Type B pancreatic cell (in vitro differentiated cells): Measurements from ENCODE around the gene SDHA. TPM values are rescaled to one million over a fixed set of nuclear protein-coding genes. Genes with fewer than 3 reads are reported as not detected.

ENCODE experiments used
- DNase-seq: peaks from one replicate; pipeline ENCODE4 v3.0.0; 2021; ENCODE audit warnings: mixed read lengths; ENCODE audit not compliant: unreplicated experiment; ENCODE audit errors: extremely low spot score
- H3K27ac Mint-ChIP-seq: 2 replicates; pipeline ENCODE4 v1.8.0; 2021; ENCODE audit warnings: mild to moderate bottlenecking, mixed read lengths
- H3K27me3 Mint-ChIP-seq: 2 replicates; pipeline ENCODE4 v1.8.0; 2021; ENCODE audit warnings: mixed read lengths
- H3K36me3 Mint-ChIP-seq: 2 replicates; pipeline ENCODE4 v1.8.0; 2021; ENCODE audit warnings: mixed read lengths
- H3K4me1 Mint-ChIP-seq: one replicate; pipeline ENCODE4 v1.8.0; 2021; ENCODE audit warnings: mixed read lengths; ENCODE audit not compliant: unreplicated experiment
- H3K4me3 Mint-ChIP-seq: 2 replicates; pipeline ENCODE4 v1.8.0; 2021; ENCODE audit warnings: mild to moderate bottlenecking, mixed read lengths
- H3K9me3 Mint-ChIP-seq: 2 replicates; pipeline ENCODE4 v1.8.0; 2021; ENCODE audit warnings: mixed read lengths
- total RNA-seq: library from RNA; stranded (reverse); gene quantifications from 2 replicates; pipeline ENCODE4 v1.2.1, GENCODE V29; 2021; ENCODE audit warnings: low replicate concordance
- TF ChIP-seq, protein P1 (sequence below): fragments of 200-600 bp; sonication (generic); conservative IDR thresholded peaks from 2 replicates; pipeline ENCODE4 v1.5.0; 2021; ENCODE audit warnings: antibody characterized with exemption, mild to moderate bottlenecking

The SDHA gene
- total RNA-seq, 1 donor from 2014 or later = 143 TPM

GRCh38 chr5:181566-181965, 36.6 kb upstream of the SDHA start:
- Mint-ChIP-seq H3K27ac (no peak overlapping the region), H3K27me3 (no peaks in the 10 kb centered on the region), H3K9me3 (no peaks in the 10 kb centered on the region), H3K4me1 (peaks cover 4% of the 10 kb centered on the region), H3K36me3 (no peaks in the 10 kb centered on the region), H3K4me3 (no peak overlapping the region)
- no peak for DNase-seq
- TF ChIP-seq, protein P1, sequence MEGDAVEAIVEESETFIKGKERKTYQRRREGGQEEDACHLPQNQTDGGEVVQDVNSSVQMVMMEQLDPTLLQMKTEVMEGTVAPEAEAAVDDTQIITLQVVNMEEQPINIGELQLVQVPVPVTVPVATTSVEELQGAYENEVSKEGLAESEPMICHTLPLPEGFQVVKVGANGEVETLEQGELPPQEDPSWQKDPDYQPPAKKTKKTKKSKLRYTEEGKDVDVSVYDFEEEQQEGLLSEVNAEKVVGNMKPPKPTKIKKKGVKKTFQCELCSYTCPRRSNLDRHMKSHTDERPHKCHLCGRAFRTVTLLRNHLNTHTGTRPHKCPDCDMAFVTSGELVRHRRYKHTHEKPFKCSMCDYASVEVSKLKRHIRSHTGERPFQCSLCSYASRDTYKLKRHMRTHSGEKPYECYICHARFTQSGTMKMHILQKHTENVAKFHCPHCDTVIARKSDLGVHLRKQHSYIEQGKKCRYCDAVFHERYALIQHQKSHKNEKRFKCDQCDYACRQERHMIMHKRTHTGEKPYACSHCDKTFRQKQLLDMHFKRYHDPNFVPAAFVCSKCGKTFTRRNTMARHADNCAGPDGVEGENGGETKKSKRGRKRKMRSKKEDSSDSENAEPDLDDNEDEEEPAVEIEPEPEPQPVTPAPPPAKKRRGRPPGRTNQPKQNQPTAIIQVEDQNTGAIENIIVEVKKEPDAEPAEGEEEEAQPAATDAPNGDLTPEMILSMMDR = no peak

DNA sequence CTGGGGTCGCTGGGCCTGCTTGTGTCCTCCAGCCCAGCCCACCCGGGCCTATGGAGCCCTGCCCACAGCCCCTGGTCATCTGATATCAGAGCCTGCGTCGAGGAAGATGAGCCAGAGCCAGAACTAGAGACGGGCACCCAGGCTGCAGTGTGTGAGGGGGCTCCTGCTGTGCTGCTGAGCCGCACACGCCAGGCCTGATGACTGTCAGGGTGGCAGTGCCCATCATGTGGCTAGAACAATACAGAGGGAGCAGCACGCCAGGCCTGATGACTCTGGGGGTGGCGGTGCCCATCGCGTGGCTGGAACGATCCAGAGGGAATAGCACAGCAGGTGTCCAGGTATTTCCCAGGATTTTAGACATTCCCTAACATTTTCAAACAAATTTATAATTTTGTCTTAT, 36.0 kb upstream of the SDHA start:
- Mint-ChIP-seq H3K27ac (no peak overlapping the region), H3K9me3 (no peaks in the 10 kb centered on the region), H3K36me3 (no peaks in the 10 kb centered on the region), H3K4me3 (no peak overlapping the region), H3K4me1 (peaks cover 4% of the 10 kb centered on the region), H3K27me3 (no peaks in the 10 kb centered on the region)
- TF ChIP-seq, protein P1 = no peak
- no peak for DNase-seq

- Mint-ChIP-seq H3K27me3 (no peaks in the 10 kb centered on the region), H3K36me3 (no peaks in the 10 kb centered on the region), H3K27ac (no peak overlapping the region), H3K4me1 (peaks cover 10% of the 10 kb centered on the region), H3K4me3 (no peak overlapping the region), H3K9me3 (no peaks in the 10 kb centered on the region)
- TF ChIP-seq, protein P1 = no peak
- no peak for DNase-seq
Observed at GRCh38 chr5:184471-184870, 33.6 kb upstream of the SDHA start.

DNA sequence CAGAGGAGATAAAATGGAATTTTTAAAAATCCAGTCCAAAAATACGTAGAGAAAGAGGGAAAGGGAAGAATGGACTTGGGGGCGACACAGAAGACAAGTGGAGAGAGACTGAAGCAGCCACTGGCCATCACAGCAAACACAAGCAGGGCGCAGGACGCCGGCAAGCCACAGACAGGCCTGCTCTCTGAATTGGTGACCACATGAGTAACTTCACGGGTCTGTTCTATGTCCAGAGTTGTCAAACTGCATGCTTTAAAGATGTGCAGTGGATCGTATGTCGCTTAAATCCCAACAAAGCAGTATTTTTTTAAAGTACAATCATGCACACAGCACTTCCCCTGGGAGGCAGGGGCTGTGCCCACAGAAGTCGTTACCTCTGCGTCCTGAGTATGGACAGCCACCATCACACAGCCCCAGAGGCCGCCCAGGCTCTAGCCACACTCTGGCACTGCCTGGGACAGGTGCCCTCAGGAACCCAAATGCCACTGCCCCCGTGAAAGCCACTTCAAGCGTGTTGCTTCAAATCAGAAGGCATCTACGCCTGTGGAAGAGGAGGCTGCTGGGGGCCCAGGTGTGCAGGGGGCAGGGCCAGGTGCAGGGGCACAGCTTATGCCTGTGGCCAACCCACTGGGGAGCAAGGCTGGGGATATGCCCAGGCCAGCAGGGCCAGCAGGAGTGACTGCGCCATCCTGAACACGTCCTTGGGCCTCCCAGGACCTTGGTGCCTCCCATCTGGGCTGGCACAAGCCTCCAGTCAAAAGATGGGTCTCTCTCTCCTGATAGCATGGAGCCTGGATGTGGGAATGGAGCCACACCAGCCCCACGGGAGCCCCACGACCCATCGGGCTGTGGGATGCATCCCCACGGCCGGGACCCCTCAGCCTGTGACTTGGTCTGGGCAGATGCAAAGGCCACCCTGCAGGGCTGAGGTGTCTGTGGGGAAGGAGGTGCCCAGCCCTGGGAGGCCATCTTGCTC, 32.7 kb upstream of the SDHA start:
- Mint-ChIP-seq H3K27me3 (no peaks in the 10 kb centered on the region), H3K9me3 (no peaks in the 10 kb centered on the region), H3K36me3 (no peaks in the 10 kb centered on the region), H3K4me1 (peaks cover 14% of the 10 kb centered on the region), H3K4me3 (no peak overlapping the region), H3K27ac (no peak overlapping the region)
- no peak for DNase-seq
- TF ChIP-seq, protein P1 = no peak

DNA sequence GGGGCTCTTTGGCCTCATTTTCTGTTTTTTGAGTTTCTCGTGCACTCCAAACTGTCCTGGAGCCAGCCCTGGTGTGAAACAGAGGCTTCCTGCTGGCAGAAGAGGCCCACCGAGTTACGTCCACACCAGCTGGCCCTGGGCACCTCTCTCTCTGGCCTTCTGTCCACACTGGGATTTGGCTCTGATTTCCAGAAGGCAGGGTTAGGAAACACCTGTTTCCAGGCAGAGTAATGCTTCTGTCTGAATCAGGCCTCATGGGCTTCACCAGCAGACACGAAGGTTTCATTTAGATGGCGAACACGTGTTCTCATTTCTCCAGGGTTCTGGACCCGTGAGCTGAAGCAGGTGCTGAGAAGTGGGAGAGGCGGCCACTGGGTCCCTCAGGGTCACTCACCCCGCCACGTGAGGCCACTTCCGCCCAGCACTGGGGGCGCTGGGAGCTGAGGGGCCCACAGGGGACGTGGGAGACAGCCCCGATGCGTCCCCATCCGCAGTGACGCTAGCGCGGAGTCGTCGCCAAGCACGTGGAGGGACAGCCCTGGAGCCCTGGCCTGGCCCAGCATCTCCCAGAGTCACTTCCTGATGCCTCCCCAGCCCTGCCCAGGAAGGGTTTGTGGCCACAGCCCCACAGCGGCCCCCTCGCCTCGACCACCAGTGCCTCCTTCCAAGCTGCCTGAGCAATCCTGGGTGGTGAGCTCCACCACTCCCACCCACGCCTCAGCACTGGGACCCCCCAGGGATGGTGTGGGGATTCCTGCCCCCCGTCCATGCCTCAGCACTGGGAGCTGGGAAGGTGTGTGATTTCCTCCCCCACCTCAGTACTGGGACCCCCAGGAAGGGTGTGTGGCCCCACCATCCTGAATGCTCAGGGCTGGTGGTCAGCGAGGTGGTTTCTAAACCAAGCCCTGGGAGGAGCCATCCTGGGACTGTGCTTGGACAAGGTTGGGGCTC, 31.8 kb upstream of the SDHA start:
- Mint-ChIP-seq H3K27ac (no peak overlapping the region), H3K9me3 (no peaks in the 10 kb centered on the region), H3K27me3 (no peaks in the 10 kb centered on the region), H3K4me1 (peaks cover 16% of the 10 kb centered on the region), H3K36me3 (no peaks in the 10 kb centered on the region), H3K4me3 (no peak overlapping the region)
- TF ChIP-seq, protein P1 = no peak
- DNase-seq = no peak
